ENCODE measurements around the gene NNMT.

NNMT gene

DNA sequence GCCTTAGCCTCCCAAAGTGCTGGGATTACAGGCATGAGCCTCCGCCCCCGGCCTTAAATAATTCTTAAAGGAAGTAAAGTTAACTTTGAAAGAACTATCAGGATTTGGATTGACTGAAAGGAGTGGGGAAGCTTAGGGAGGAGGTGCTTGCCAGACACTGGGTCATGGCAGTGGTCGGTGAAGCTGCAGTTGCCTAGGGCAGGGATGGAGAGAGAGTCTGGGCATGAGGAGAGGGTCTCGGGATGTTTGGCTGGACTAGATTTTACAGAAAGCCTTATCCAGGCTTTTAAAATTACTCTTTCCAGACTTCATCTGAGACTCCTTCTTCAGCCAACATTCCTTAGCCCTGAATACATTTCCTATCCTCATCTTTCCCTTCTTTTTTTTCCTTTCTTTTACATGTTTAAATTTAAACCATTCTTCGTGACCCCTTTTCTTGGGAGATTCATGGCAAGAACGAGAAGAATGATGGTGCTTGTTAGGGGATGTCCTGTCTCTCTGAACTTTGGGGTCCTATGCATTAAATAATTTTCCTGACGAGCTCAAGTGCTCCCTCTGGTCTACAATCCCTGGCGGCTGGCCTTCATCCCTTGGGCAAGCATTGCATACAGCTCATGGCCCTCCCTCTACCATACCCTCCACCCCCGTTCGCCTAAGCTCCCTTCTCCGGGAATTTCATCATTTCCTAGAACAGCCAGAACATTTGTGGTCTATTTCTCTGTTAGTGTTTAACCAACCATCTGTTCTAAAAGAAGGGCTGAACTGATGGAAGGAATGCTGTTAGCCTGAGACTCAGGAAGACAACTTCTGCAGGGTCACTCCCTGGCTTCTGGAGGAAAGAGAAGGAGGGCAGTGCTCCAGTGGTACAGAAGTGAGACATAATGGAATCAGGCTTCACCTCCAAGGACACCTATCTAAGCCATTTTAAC, at the start of gene NNMT:
TSS of gene NNMT (plus strand) at position 724 of the 929 bp plus-strand sequence. CDS start at position 882, 158 bp downstream.
- no peaks in the 10 kb centered on the region for H3K27me3 ChIP-seq (replicated peaks; ENCODE audit: control insufficient read depth, insufficient read depth, low read length)
- H3K4me3 ChIP-seq (ENCODE audit: low read length): peak within 1 kb of the TSS; percentile 82
- H3K36me3 ChIP-seq (ENCODE audit: control insufficient read depth, insufficient read depth, low read length, severe bottlenecking): peaks cover 31% of the 10 kb centered on the region
- peaks cover under 1% of the 10 kb centered on the region for H3K9me3 ChIP-seq (ENCODE audit: control insufficient read depth, low read length)
- H3K4me1 ChIP-seq (ENCODE audit: control insufficient read depth, insufficient read depth, low read length): peaks cover 36% of the 10 kb centered on the region
- DNase-seq (ENCODE audit: low read depth): peak; percentile 98
- peak within 1 kb of the TSS; percentile 100 for H3K9ac ChIP-seq (ENCODE audit: low read length)

- Histone ChIP-seq H3K4me1 (ENCODE audit: control insufficient read depth, insufficient read depth, low read length) (peaks cover 20% of the 10 kb centered on the region), H3K27me3 (replicated peaks; ENCODE audit: control insufficient read depth, insufficient read depth, low read length) (no peaks in the 10 kb centered on the region), H3K9me3 (ENCODE audit: control insufficient read depth, low read length) (no peaks in the 10 kb centered on the region), H3K36me3 (ENCODE audit: control insufficient read depth, insufficient read depth, low read length, severe bottlenecking) (peaks cover 94% of the 10 kb centered on the region), H3K4me3 (ENCODE audit: low read length) (no peak overlapping the region), H3K9ac (ENCODE audit: low read length) (no peak overlapping the region)
- no peak for DNase-seq (ENCODE audit: low read depth)
Observed at GRCh38 chr11:114247070-114247789, 49.0 kb upstream of the NNMT start.

GRCh38 chr11:114250180-114250579, 46.0 kb upstream of the NNMT start:
- no peaks in the 10 kb centered on the region for H3K9me3 ChIP-seq (ENCODE audit: control insufficient read depth, low read length)
- H3K27me3 ChIP-seq (replicated peaks; ENCODE audit: control insufficient read depth, insufficient read depth, low read length): no peaks in the 10 kb centered on the region
- peaks cover 25% of the 10 kb centered on the region for H3K4me1 ChIP-seq (ENCODE audit: control insufficient read depth, insufficient read depth, low read length)
- no peak overlapping the region for H3K9ac ChIP-seq (ENCODE audit: low read length)
- H3K36me3 ChIP-seq (ENCODE audit: control insufficient read depth, insufficient read depth, low read length, severe bottlenecking): peaks cover 91% of the 10 kb centered on the region
- H3K4me3 ChIP-seq (ENCODE audit: low read length): no peak overlapping the region
- DNase-seq (ENCODE audit: low read depth): no peak

DNA sequence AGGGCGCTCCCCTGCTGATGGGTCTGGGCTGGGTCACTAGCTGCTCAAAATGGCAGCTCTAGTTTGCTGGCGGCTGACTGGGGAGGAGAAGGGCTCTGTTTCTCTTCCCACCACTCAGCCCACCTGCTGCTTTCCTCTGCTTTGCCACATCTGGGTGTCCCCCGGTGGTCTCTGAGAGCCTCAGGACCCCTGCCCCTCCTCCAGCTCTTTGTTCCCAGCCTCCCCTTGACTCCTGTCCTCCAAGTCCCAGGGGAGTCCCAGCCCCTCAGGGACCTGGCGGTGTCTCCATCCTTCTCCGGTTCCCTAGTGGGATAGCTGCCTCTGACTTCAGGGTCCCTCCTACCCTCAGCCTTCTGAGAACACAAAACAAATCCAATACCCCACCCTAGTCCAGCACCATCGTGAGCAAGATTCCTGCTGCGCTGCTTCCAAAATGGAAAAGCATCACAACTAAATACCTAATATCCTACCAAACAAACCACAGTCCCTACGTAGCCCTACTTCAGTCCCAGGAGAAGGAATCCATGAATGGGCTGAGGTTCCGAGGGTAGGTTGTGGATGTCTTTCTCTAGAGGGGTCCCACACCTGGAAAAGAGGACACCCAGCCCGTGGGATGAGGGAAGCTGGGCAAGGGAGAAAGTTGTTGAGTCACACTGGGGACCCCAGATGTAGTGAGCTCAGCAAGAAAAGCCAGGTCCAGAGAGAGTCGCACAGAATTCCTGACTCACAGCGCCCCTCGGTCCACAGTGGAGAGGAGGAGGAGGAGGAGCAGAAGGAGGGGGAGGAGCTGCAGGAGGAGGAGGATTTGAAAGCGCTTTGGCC, 45.0 kb upstream of the NNMT start:
- Histone ChIP-seq H3K9ac (ENCODE audit: low read length) (peak overlapping the region; percentile 39), H3K4me1 (ENCODE audit: control insufficient read depth, insufficient read depth, low read length) (peaks cover 27% of the 10 kb centered on the region), H3K9me3 (ENCODE audit: control insufficient read depth, low read length) (no peaks in the 10 kb centered on the region), H3K36me3 (ENCODE audit: control insufficient read depth, insufficient read depth, low read length, severe bottlenecking) (peaks cover 88% of the 10 kb centered on the region), H3K4me3 (ENCODE audit: low read length) (no peak overlapping the region), H3K27me3 (replicated peaks; ENCODE audit: control insufficient read depth, insufficient read depth, low read length) (no peaks in the 10 kb centered on the region)
- DNase-seq (ENCODE audit: low read depth): no peak

- Histone ChIP-seq H3K4me3 (ENCODE audit: low read length) (no peak overlapping the region), H3K9me3 (ENCODE audit: control insufficient read depth, low read length) (no peaks in the 10 kb centered on the region), H3K4me1 (ENCODE audit: control insufficient read depth, insufficient read depth, low read length) (peaks cover 33% of the 10 kb centered on the region), H3K27me3 (replicated peaks; ENCODE audit: control insufficient read depth, insufficient read depth, low read length) (no peaks in the 10 kb centered on the region), H3K9ac (ENCODE audit: low read length) (peak overlapping the region; percentile 49), H3K36me3 (ENCODE audit: control insufficient read depth, insufficient read depth, low read length, severe bottlenecking) (peaks cover 88% of the 10 kb centered on the region)
- DNase-seq (ENCODE audit: low read depth): no peak
Observed at GRCh38 chr11:114251815-114252337, 44.3 kb upstream of the NNMT start.

DNA sequence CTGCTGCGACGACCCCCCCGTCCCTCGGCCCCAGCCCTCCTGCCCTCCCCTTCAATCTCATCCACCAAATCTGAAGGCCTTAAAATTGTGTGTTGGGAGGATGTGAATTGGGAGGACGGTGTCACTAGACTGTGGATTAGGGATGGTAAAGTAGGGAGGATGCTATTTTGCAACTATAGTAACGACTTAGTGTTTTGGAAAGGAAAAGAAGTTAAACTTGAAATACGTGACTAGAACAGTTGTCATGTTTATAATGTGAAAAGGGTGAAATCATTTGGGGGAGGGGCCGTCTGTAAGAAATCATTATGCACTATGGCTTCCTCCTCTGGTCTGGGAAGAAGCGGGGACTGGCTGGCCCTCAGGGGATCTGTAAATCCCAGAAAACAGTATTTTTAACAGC, 43.4 kb upstream of the NNMT start:
- Histone ChIP-seq H3K9ac (ENCODE audit: low read length) (peak overlapping the region; percentile 53), H3K4me3 (ENCODE audit: low read length) (no peak overlapping the region), H3K27me3 (replicated peaks; ENCODE audit: control insufficient read depth, insufficient read depth, low read length) (no peaks in the 10 kb centered on the region), H3K36me3 (ENCODE audit: control insufficient read depth, insufficient read depth, low read length, severe bottlenecking) (peaks cover 84% of the 10 kb centered on the region), H3K4me1 (ENCODE audit: control insufficient read depth, insufficient read depth, low read length) (peaks cover 42% of the 10 kb centered on the region), H3K9me3 (ENCODE audit: control insufficient read depth, low read length) (no peaks in the 10 kb centered on the region)
- no peak for DNase-seq (ENCODE audit: low read depth)

GRCh38 chr11:114253771-114254170, 42.4 kb upstream of the NNMT start:
- H3K4me1 ChIP-seq (ENCODE audit: control insufficient read depth, insufficient read depth, low read length): peaks cover 52% of the 10 kb centered on the region
- no peaks in the 10 kb centered on the region for H3K9me3 ChIP-seq (ENCODE audit: control insufficient read depth, low read length)
- peak overlapping the region; percentile 17 for H3K9ac ChIP-seq (ENCODE audit: low read length)
- no peaks in the 10 kb centered on the region for H3K27me3 ChIP-seq (replicated peaks; ENCODE audit: control insufficient read depth, insufficient read depth, low read length)
- no peak overlapping the region for H3K4me3 ChIP-seq (ENCODE audit: low read length)
- H3K36me3 ChIP-seq (ENCODE audit: control insufficient read depth, insufficient read depth, low read length, severe bottlenecking): peaks cover 74% of the 10 kb centered on the region
- DNase-seq (ENCODE audit: low read depth): no peak

GRCh38 chr11:114254571-114255146, 41.5 kb upstream of the NNMT start:
- peaks cover 61% of the 10 kb centered on the region for H3K4me1 ChIP-seq (ENCODE audit: control insufficient read depth, insufficient read depth, low read length)
- no peaks in the 10 kb centered on the region for H3K9me3 ChIP-seq (ENCODE audit: control insufficient read depth, low read length)
- H3K36me3 ChIP-seq (ENCODE audit: control insufficient read depth, insufficient read depth, low read length, severe bottlenecking): peaks cover 70% of the 10 kb centered on the region
- DNase-seq (ENCODE audit: low read depth): no peak
- no peaks in the 10 kb centered on the region for H3K27me3 ChIP-seq (replicated peaks; ENCODE audit: control insufficient read depth, insufficient read depth, low read length)
- no peak overlapping the region for H3K9ac ChIP-seq (ENCODE audit: low read length)
- H3K4me3 ChIP-seq (ENCODE audit: low read length): no peak overlapping the region

GRCh38 chr11:114255289-114255688, 40.9 kb upstream of the NNMT start:
- no peaks in the 10 kb centered on the region for H3K9me3 ChIP-seq (ENCODE audit: control insufficient read depth, low read length)
- no peak for DNase-seq (ENCODE audit: low read depth)
- no peak overlapping the region for H3K4me3 ChIP-seq (ENCODE audit: low read length)
- H3K4me1 ChIP-seq (ENCODE audit: control insufficient read depth, insufficient read depth, low read length): peaks cover 67% of the 10 kb centered on the region
- peaks cover 64% of the 10 kb centered on the region for H3K36me3 ChIP-seq (ENCODE audit: control insufficient read depth, insufficient read depth, low read length, severe bottlenecking)
- no peak overlapping the region for H3K9ac ChIP-seq (ENCODE audit: low read length)
- no peaks in the 10 kb centered on the region for H3K27me3 ChIP-seq (replicated peaks; ENCODE audit: control insufficient read depth, insufficient read depth, low read length)

DNA sequence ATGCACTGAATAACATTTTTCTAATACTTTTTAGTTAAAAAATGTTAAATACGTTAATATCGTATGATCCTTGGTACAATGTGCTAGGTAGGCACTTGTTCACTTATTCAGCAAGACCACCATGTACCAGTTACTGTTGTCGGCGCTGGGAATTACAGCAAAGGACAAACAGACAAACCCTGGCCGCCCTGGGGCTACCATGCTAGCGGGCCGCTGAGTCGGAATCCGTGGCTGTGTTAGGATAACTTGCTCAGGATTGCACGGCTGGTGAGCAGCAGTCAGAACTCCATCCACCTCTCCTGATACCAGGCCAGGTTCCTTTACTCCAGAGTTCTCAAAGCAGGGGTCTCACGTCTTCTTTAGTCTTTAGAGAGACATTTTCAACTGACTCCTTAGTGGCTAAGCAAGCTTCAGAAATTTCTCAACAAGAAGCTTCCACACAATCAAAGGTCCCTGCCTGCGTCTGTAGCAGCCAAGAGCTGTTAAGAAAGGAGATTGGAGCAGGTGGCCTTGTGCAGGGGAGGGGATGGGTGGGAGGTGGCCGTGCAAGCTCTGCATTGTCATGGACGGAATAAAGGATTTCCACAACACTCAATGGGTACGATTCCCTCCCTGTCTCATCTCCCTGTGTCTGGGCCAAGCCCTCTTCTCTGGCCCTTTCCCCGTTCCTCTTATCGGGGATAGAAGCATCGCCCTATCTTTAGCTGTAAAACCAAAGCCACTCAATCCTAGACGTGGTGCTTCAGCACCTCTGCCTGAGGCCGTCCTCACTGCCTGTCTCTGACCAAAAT, 39.8 kb upstream of the NNMT start:
- DNase-seq (ENCODE audit: low read depth): no peak
- H3K4me1 ChIP-seq (ENCODE audit: control insufficient read depth, insufficient read depth, low read length): peaks cover 67% of the 10 kb centered on the region

More for the DNA sequence above, 39.8 kb upstream of the NNMT start:
- peaks cover 53% of the 10 kb centered on the region for H3K36me3 ChIP-seq (ENCODE audit: control insufficient read depth, insufficient read depth, low read length, severe bottlenecking)
- no peaks in the 10 kb centered on the region for H3K9me3 ChIP-seq (ENCODE audit: control insufficient read depth, low read length)
- peak overlapping the region; percentile 85 for H3K9ac ChIP-seq (ENCODE audit: low read length)
- no peaks in the 10 kb centered on the region for H3K27me3 ChIP-seq (replicated peaks; ENCODE audit: control insufficient read depth, insufficient read depth, low read length)
- H3K4me3 ChIP-seq (ENCODE audit: low read length): no peak overlapping the region

All from adipocyte (in vitro differentiated cells).